Measurements from ENCODE around the gene MAB21L4. TPM values are rescaled to one million over a fixed set of nuclear protein-coding genes. Genes with fewer than 3 reads are reported as not detected.

MAB21L4 gene
- total and polyA plus RNA-seq, 9 donors, result 0.04 to 0.48 (median 0.23) TPM; not detected in 4

- DNase-seq, result peak in 1 of 5 donors; percentile 6
- 88 to 90% (median 90%) methylated on average over 11 of the region's 11 CpGs for WGBS, 3 donors
Observed at GRCh38 chr2:240931319-240931949, 35.5 kb upstream of the MAB21L4 start.

GRCh38 chr2:240930631-240931318 lies 34.8 kb upstream of the MAB21L4 start:
- TF ChIP-seq EP300 (IDR thresholded peaks at IDR 0.05), result no peak
- no peak for TF ChIP-seq CTCF (IDR thresholded peaks at IDR 0.05)
- TF ChIP-seq POLR2A (IDR thresholded peaks at IDR 0.05), result no peak
- DNase-seq, result peak in 3 of 5 donors; percentile 6 to 32 (median 11)
- Histone ChIP-seq H3K4me3 (no peak overlapping the region), H3K36me3 (no peaks in the 10 kb centered on the region), H3K9me3 (no peaks in the 10 kb centered on the region), H3K27me3 (no peaks in the 10 kb centered on the region), H3K27ac (no peak overlapping the region), H3K4me1 (ENCODE audit: insufficient read depth) (peaks cover 11% of the 10 kb centered on the region)
- WGBS, 3 donors, result 86 to 88% (median 88%) methylated on average over 24 to 26 of the region's 26 CpGs
- intact Hi-C loops (cut with DNase I), result no loop called here

More at GRCh38 chr2:240931319-240931949, 35.5 kb upstream of the MAB21L4 start:
- H3K4me1 ChIP-seq (ENCODE audit: insufficient read depth), result peaks cover 10% of the 10 kb centered on the region
- intact Hi-C loops (cut with DNase I), result no loop called here
- no peak overlapping the region for H3K27ac ChIP-seq
- TF ChIP-seq CTCF (IDR thresholded peaks at IDR 0.05), result no peak
- no peak for TF ChIP-seq EP300 (IDR thresholded peaks at IDR 0.05)
- no peak for TF ChIP-seq POLR2A (IDR thresholded peaks at IDR 0.05)
- H3K4me3 ChIP-seq, result no peak overlapping the region
- H3K9me3 ChIP-seq, result no peaks in the 10 kb centered on the region
- H3K36me3 ChIP-seq, result no peaks in the 10 kb centered on the region
- no peaks in the 10 kb centered on the region for H3K27me3 ChIP-seq

DNA sequence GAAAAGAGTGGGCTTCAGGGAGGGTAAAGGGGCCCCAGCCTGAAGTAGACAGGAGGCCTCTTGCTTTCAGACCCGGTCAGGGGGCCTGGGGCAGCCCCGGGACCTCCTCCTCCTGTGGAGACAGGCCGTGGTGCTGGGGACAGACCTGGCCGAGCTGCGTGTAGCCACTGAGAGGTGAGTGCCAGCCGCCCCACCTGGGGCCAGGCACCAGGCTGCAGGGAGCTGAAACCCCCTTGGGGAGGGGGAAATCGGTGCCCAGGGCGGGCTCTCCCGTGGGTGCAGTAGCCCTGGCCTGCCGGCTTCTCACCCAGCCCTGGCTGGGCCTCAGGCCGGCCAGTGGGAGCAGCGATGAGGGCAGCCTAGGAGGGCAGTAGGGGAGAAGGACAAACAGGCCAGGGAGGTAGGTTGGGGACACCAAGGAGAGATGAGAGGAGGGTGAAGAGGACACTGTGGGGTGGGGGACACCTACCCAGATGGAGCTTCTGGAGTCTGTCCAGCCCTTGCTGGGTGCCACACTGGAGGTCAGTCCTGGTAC lies 34.2 kb upstream of the MAB21L4 start:
- intact Hi-C loops (cut with DNase I), result no loop called here
- no peaks in the 10 kb centered on the region for H3K27me3 ChIP-seq
- 88 to 94% (median 93%) methylated on average over 12 of the region's 12 CpGs for WGBS, 3 donors
- no peak for TF ChIP-seq POLR2A (IDR thresholded peaks at IDR 0.05)
- TF ChIP-seq CTCF (IDR thresholded peaks at IDR 0.05), result no peak
- no peak for TF ChIP-seq EP300 (IDR thresholded peaks at IDR 0.05)
- H3K4me3 ChIP-seq, result no peak overlapping the region
- peak; percentile 4 to 32 (median 13) for DNase-seq
- H3K27ac ChIP-seq, result no peak overlapping the region
- H3K9me3 ChIP-seq, result no peaks in the 10 kb centered on the region
- peaks cover 11% of the 10 kb centered on the region for H3K4me1 ChIP-seq (ENCODE audit: insufficient read depth)
- H3K36me3 ChIP-seq, result no peaks in the 10 kb centered on the region

GRCh38 chr2:240929364-240930095 lies 33.6 kb upstream of the MAB21L4 start:
- Histone ChIP-seq H3K4me3 (no peak overlapping the region), H3K9me3 (no peaks in the 10 kb centered on the region), H3K27ac (no peak overlapping the region), H3K4me1 (ENCODE audit: insufficient read depth) (peaks cover 10% of the 10 kb centered on the region), H3K36me3 (no peaks in the 10 kb centered on the region), H3K27me3 (no peaks in the 10 kb centered on the region)
- TF ChIP-seq EP300 (IDR thresholded peaks at IDR 0.05) (no peak), CTCF (IDR thresholded peaks at IDR 0.05) (no peak), POLR2A (IDR thresholded peaks at IDR 0.05) (no peak)
- 81 to 83% (median 82%) methylated on average over 10 of the region's 10 CpGs for WGBS, 3 donors
- intact Hi-C loops (cut with DNase I), result no loop called here
- peak in 4 of 5 donors; percentile 7 to 31 (median 11) for DNase-seq
